Thyroid gland (tissue), 4 donors: ENCODE results near the gene ADAMTS16. TPM values are rescaled to one million over a fixed set of nuclear protein-coding genes. Genes with fewer than 3 reads are reported as not detected.

Experiments used
- DNase-seq, 2 donors: peaks; one replicate each; pipeline ENCODE4 v3.0.0-alpha.2; 2019
- H3K27ac ChIP-seq, 3 donors: fragments of 200-600 bp; sonication (generic); 1 replicate in 2 of 3; 2 replicates in 1 of 3; pipeline ENCODE4 v1.5.1; 2016 to 2019; ENCODE audit warnings: mild to moderate bottlenecking in 1 of 3, moderate library complexity in 1 of 3
- H3K27me3 ChIP-seq: fragments of 200-600 bp; sonication (generic); one replicate; pipeline ENCODE4 v1.5.1; 2019
- H3K36me3 ChIP-seq, 2 donors: fragments of 200-600 bp; sonication (generic); one replicate each; pipeline ENCODE4 v1.5.1; 2016 to 2019
- H3K4me1 ChIP-seq, 2 donors: fragments of 200-600 bp; sonication (generic); one replicate each; pipeline ENCODE4 v1.5.1; 2017 to 2019
- H3K4me3 ChIP-seq, 3 donors: fragments of 200-600 bp; sonication (generic); replicated peaks in 1 of 3; 1 replicate in 2 of 3; 2 replicates in 1 of 3; pipeline ENCODE4 v1.5.1; 2016; ENCODE audit warnings: mild to moderate bottlenecking in 1 of 3
- H3K9me3 ChIP-seq: fragments of 200-600 bp; sonication (generic); one replicate; pipeline ENCODE4 v1.5.1; 2017
- CTCF ChIP-seq, 6 experiments: fragments of 200-600 bp in 3 of 6; fragments of 450-650 bp in 3 of 6; sonication (generic) in 3 of 6; IDR thresholded peaks; one replicate each; pipeline ENCODE4 v1.5.1; 2016 to 2019; ENCODE audit warnings: antibody characterized with exemption in 6 of 6, mild to moderate bottlenecking in 2 of 6, inconsistent platforms in 1 of 6, moderate library complexity in 1 of 6
- POLR2A ChIP-seq, 2 donors: fragments of 450-650 bp; IDR thresholded peaks; one replicate each; pipeline ENCODE4 v1.6.1; 2017; ENCODE audit warnings: antibody characterized with exemption in 2 of 2, mild to moderate bottlenecking in 2 of 2, moderate library complexity in 1 of 2
- WGBS, 2 donors: methylation state at CpG; one replicate each; pipeline ENCODE4 v1.1.5; 2017; 5-methylcytosine and 5-hydroxymethylcytosine counted together
- intact Hi-C: fragments of 100-400 bp; cut with DNase I; formaldehyde crosslinking; loops from one replicate; pipeline ENCODE4 v1.15.1; 2023
- total RNA-seq, 4 donors: library from RNA; depleted of rRNA; stranded (reverse); fragments of >200 nt; gene quantifications; one replicate each; pipeline ENCODE4 v1.2.3, GENCODE V29; 2016

ADAMTS16 gene
- total RNA-seq, 4 donors from 2014 or later = 0.11 to 1.0 (median 0.16) TPM

- TF ChIP-seq POLR2A (IDR thresholded peaks at IDR 0.05) = no peak
- TF ChIP-seq CTCF (IDR thresholded peaks at IDR 0.05) = no peak
- Histone ChIP-seq H3K27me3 (no peaks in the 10 kb centered on the region), H3K27ac (no peak overlapping the region), H3K4me3 (no peak overlapping the region), H3K4me1 (no peaks in the 10 kb centered on the region), H3K9me3 (no peaks in the 10 kb centered on the region), H3K36me3 (no peaks in the 10 kb centered on the region)
- 43 to 56% methylated on average over 2 of the region's 2 CpGs for WGBS, 2 donors
- DNase-seq = no peak
- intact Hi-C loops = no loop called here
Observed at GRCh38 chr5:5154733-5155132, 14.6 kb downstream of the ADAMTS16 start.

- no peak for DNase-seq
Observed at GRCh38 chr5:5155617-5156016, 15.5 kb downstream of the ADAMTS16 start.

GRCh38 chr5:5156471-5157082 lies 16.4 kb downstream of the ADAMTS16 start:
- Histone ChIP-seq H3K4me1 (no peaks in the 10 kb centered on the region), H3K9me3 (no peaks in the 10 kb centered on the region), H3K4me3 (no peak overlapping the region), H3K36me3 (no peaks in the 10 kb centered on the region), H3K27me3 (no peaks in the 10 kb centered on the region), H3K27ac (no peak overlapping the region)
- no peak for DNase-seq
- 61 to 79% methylated on average over 3 of the region's 3 CpGs for WGBS, 2 donors
- no peak for TF ChIP-seq CTCF (IDR thresholded peaks at IDR 0.05)
- TF ChIP-seq POLR2A (IDR thresholded peaks at IDR 0.05) = no peak
- intact Hi-C loops = no loop called here

More at GRCh38 chr5:5155617-5156016, 15.5 kb downstream of the ADAMTS16 start:
- intact Hi-C loops = no loop called here
- H3K36me3 ChIP-seq = no peaks in the 10 kb centered on the region
- H3K4me3 ChIP-seq = no peak overlapping the region
- H3K9me3 ChIP-seq = no peaks in the 10 kb centered on the region
- H3K27ac ChIP-seq = no peak overlapping the region
- 61 to 69% methylated on average over 1 of the region's 1 CpG for WGBS, 2 donors
- no peaks in the 10 kb centered on the region for H3K27me3 ChIP-seq
- TF ChIP-seq POLR2A (IDR thresholded peaks at IDR 0.05) (no peak), CTCF (IDR thresholded peaks at IDR 0.05) (no peak)
- H3K4me1 ChIP-seq = no peaks in the 10 kb centered on the region

GRCh38 chr5:5158472-5158895 lies 18.4 kb downstream of the ADAMTS16 start:
- H3K4me1 ChIP-seq = no peaks in the 10 kb centered on the region
- H3K9me3 ChIP-seq = no peaks in the 10 kb centered on the region
- intact Hi-C loops = no loop called here
- WGBS, 2 donors = 74 to 86% methylated on average over 1 of the region's 1 CpG
- TF ChIP-seq CTCF (IDR thresholded peaks at IDR 0.05) = no peak
- TF ChIP-seq POLR2A (IDR thresholded peaks at IDR 0.05) = no peak
- no peak for DNase-seq
- no peak overlapping the region for H3K4me3 ChIP-seq
- no peaks in the 10 kb centered on the region for H3K36me3 ChIP-seq
- H3K27me3 ChIP-seq = no peaks in the 10 kb centered on the region
- H3K27ac ChIP-seq = no peak overlapping the region

GRCh38 chr5:5159282-5160103 lies 19.4 kb downstream of the ADAMTS16 start:
- WGBS, 2 donors = 39 to 47% methylated on average over 5 of the region's 5 CpGs
- no peak for DNase-seq
- no peak for TF ChIP-seq CTCF (IDR thresholded peaks at IDR 0.05)
- TF ChIP-seq POLR2A (IDR thresholded peaks at IDR 0.05) = no peak
- H3K4me3 ChIP-seq = no peak overlapping the region
- H3K27ac ChIP-seq = no peak overlapping the region
- H3K9me3 ChIP-seq = no peaks in the 10 kb centered on the region
- no peaks in the 10 kb centered on the region for H3K36me3 ChIP-seq
- intact Hi-C loops = no loop called here
- H3K27me3 ChIP-seq = no peaks in the 10 kb centered on the region
- no peaks in the 10 kb centered on the region for H3K4me1 ChIP-seq
